Endodermal cell (in vitro differentiated cells): Measurements from ENCODE around the gene USP6NL. TPM values are rescaled to one million over a fixed set of nuclear protein-coding genes. Genes with fewer than 3 reads are reported as not detected.

Experiments used
- DNase-seq: peaks from one replicate; pipeline ENCODE4 v3.0.0-alpha.2; 2017
- H3K27ac ChIP-seq: 2 replicates; pipeline ENCODE4 v1.5.1; 2013; ENCODE audit warnings: mild to moderate bottlenecking, low read depth, low read length, moderate library complexity
- H3K27me3 ChIP-seq: 2 replicates; pipeline ENCODE4 v1.6.1; 2013; ENCODE audit warnings: mild to moderate bottlenecking, low read length, moderate library complexity; ENCODE audit not compliant: insufficient read depth, control insufficient read depth, poor library complexity, severe bottlenecking
- H3K36me3 ChIP-seq: 2 replicates; pipeline ENCODE4 v1.7.0; 2013; ENCODE audit warnings: mild to moderate bottlenecking, low read length, moderate library complexity; ENCODE audit not compliant: control insufficient read depth, insufficient read depth
- H3K4me1 ChIP-seq: one replicate; pipeline ENCODE4 v1.7.0; 2013; ENCODE audit warnings: low read length; ENCODE audit not compliant: control insufficient read depth, insufficient read depth
- H3K4me3 ChIP-seq: 2 replicates; pipeline ENCODE4 v1.5.1; 2013; ENCODE audit warnings: mild to moderate bottlenecking, low read length, moderate library complexity
- H3K9ac ChIP-seq: 2 replicates; pipeline ENCODE4 v1.6.1; 2013; ENCODE audit warnings: mild to moderate bottlenecking, low read length, moderate library complexity; ENCODE audit not compliant: poor library complexity, severe bottlenecking; ENCODE audit errors: extremely low read depth
- H3K9me3 ChIP-seq: 2 replicates; pipeline ENCODE4 v1.6.1; 2013; ENCODE audit warnings: mild to moderate bottlenecking, low read length, moderate library complexity; ENCODE audit not compliant: control insufficient read depth
- H3K27ac Mint-ChIP-seq: 2 replicates; pipeline ENCODE4 v1.8.0; 2020; ENCODE audit warnings: mixed read lengths
- H3K27me3 Mint-ChIP-seq: 2 replicates; pipeline ENCODE4 v1.8.0; 2021; ENCODE audit warnings: mild to moderate bottlenecking, mixed read lengths; ENCODE audit not compliant: insufficient read depth
- H3K36me3 Mint-ChIP-seq: 2 replicates; pipeline ENCODE4 v1.8.0; 2020; ENCODE audit warnings: low read depth, mixed read lengths
- H3K4me1 Mint-ChIP-seq: 2 replicates; pipeline ENCODE4 v1.8.0; 2020; ENCODE audit warnings: mixed read lengths
- H3K4me3 Mint-ChIP-seq: 2 replicates; pipeline ENCODE4 v1.8.0; 2020; ENCODE audit warnings: mild to moderate bottlenecking, moderate library complexity, mixed read lengths
- H3K9me3 Mint-ChIP-seq: 2 replicates; pipeline ENCODE4 v1.8.0; 2020; ENCODE audit warnings: mild to moderate bottlenecking, mixed read lengths
- CTCF ChIP-seq: fragments of 200-600 bp; sonication (generic); conservative IDR thresholded peaks from 2 replicates; pipeline ENCODE4 v1.5.0; 2021; ENCODE audit warnings: antibody characterized with exemption, mild to moderate bottlenecking
- WGBS, 2 experiments: methylation state at CpG; one replicate each; pipeline versions ENCODE4 v1.1.5 to v1.1.7; 2013; ENCODE audit warnings: missing lambda C conversion rate in 2 of 2, mixed read lengths in 1 of 2; ENCODE audit not compliant: insufficient coverage in 1 of 2, insufficient read length in 1 of 2; 5-methylcytosine and 5-hydroxymethylcytosine counted together
- total RNA-seq, 2 donors: library from RNA; stranded (reverse); fragmentation: NEBNext Ultra II Directional in 1 of 2; extraction: Animal tissue kit (Norgen Biotek cat#: 25700) in 1 of 2; gene quantifications; 2 replicates in 1 of 2; 3 replicates in 1 of 2; pipeline ENCODE4 v1.2.1, GENCODE V29; 2021

The USP6NL gene
- total RNA-seq, 2 donors from 2014 or later, result 20.6 to 22.9 TPM

DNA sequence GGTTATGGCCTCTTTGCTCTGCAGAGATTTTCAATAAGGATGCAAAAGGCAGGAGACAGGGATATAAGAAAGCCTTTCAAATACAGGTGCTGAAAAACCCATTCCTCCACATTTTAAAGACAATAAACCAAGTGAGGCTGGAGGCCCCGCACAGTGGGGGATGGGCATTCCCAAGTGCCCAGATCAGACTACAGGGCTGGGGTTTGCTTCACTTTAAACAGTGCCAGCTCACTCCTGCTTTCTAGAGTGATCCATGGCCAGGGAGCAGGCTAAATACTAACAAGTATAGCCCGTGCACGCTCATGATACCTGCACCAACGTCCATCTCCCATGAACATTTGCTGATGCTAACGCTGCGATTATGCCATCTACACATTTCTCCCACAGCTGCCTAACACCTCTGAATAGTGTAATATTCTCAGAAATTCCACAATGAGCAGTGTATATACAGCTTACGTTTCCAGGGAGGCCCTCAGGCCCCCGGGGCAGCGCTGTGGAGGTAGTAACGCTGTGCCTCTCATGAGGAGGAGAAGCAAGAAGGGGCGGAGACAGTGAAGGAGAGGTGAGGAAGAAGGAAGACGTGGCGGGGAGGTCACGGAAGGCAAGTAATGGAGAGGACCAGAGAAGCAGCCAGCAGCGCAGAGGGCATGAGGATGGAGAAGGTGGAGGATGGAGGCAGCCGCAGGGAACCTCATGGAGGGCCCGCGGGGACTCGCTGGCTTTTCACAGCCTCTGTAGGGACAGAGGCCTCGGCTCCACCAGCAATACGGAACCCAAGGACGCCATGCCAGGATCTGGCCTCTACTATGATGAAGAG lies 141.7 kb downstream of the USP6NL start:
- Histone ChIP-seq H3K9ac (no peak overlapping the region), H3K9me3 (no peaks in the 10 kb centered on the region), H3K27me3 (no peaks in the 10 kb centered on the region), H3K27ac (no peak overlapping the region), H3K4me3 (no peak overlapping the region), H3K4me1 (no peaks in the 10 kb centered on the region), H3K36me3 (peaks cover 9% of the 10 kb centered on the region)
- H3K4me3 Mint-ChIP-seq, result no peak overlapping the region
- H3K4me1 Mint-ChIP-seq, result peaks cover 10% of the 10 kb centered on the region
- DNase-seq, result peak; percentile 66
- H3K27me3 Mint-ChIP-seq, result no peaks in the 10 kb centered on the region
- peak overlapping the region; percentile 26 for H3K27ac Mint-ChIP-seq
- WGBS, 2 experiments, result 89 to 95% methylated on average over 13 to 22 of the region's 22 CpGs
- peaks cover 9% of the 10 kb centered on the region for H3K36me3 Mint-ChIP-seq
- no peak for TF ChIP-seq CTCF
- no peaks in the 10 kb centered on the region for H3K9me3 Mint-ChIP-seq

- Mint-ChIP-seq H3K36me3 (peaks cover 14% of the 10 kb centered on the region), H3K4me3 (no peak overlapping the region), H3K9me3 (no peaks in the 10 kb centered on the region), H3K27me3 (no peaks in the 10 kb centered on the region), H3K27ac (no peak overlapping the region), H3K4me1 (peaks cover under 1% of the 10 kb centered on the region)
- no peak for TF ChIP-seq CTCF
- H3K4me1 ChIP-seq, result no peaks in the 10 kb centered on the region
- H3K9ac ChIP-seq, result no peak overlapping the region
- H3K4me3 ChIP-seq, result no peak overlapping the region
- H3K27ac ChIP-seq, result no peak overlapping the region
- no peaks in the 10 kb centered on the region for H3K9me3 ChIP-seq
- peaks cover 14% of the 10 kb centered on the region for H3K36me3 ChIP-seq
- no peak for DNase-seq
- 93 to 97% methylated on average over 4 to 7 of the region's 7 CpGs for WGBS, 2 experiments
- H3K27me3 ChIP-seq, result no peaks in the 10 kb centered on the region
Measured at GRCh38 chr10:11468126-11468742, 143.2 kb downstream of the USP6NL start.

DNA sequence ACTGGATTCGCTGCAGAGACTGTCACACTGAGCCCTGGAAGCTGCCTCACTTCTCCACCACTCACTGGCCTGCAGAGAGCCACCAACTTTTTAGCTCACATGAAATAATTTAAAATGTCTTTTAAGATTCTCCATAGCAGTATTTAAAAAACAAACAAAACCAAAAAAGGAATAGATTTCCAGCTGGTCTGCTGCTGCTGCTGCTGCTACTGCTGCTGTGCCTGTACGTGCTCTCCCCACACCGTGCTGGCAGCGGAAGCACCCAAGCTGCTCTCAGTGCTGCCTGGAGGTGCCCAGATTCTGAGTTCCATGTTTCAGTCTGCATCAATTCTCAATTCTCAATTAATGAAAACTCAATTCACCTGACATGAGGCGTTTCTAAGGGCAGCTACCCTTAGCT lies 146.0 kb downstream of the USP6NL start:
- Mint-ChIP-seq H3K36me3 (peaks cover 21% of the 10 kb centered on the region), H3K4me3 (no peak overlapping the region), H3K27ac (no peak overlapping the region), H3K9me3 (no peaks in the 10 kb centered on the region), H3K4me1 (no peaks in the 10 kb centered on the region), H3K27me3 (no peaks in the 10 kb centered on the region)
- Histone ChIP-seq H3K4me1 (no peaks in the 10 kb centered on the region), H3K27me3 (no peaks in the 10 kb centered on the region), H3K36me3 (peaks cover 26% of the 10 kb centered on the region), H3K9me3 (no peaks in the 10 kb centered on the region), H3K27ac (no peak overlapping the region), H3K9ac (no peak overlapping the region), H3K4me3 (no peak overlapping the region)
- no peak for TF ChIP-seq CTCF
- WGBS, 2 experiments, result 82 to 84% methylated on average over 4 to 5 of the region's 5 CpGs
- DNase-seq, result no peak
